Neutrophil (primary cell): ENCODE measurements around the gene AGRN.
"Not testable (repeated sequence)": the region's sequence is repeated elsewhere in the genome, so short reads cannot be mapped to it uniquely, and the experiment has no call there.

Experiments
- H3K27ac ChIP-seq: fragments of 200-600 bp; sonication (generic); 2 replicates; pipeline ENCODE4 v1.5.1; 2016; ENCODE audit warnings: mild to moderate bottlenecking, moderate library complexity
- H3K27me3 ChIP-seq: fragments of 200-600 bp; sonication (generic); 2 replicates; pipeline ENCODE4 v1.6.0; 2016; ENCODE audit warnings: mild to moderate bottlenecking
- H3K36me3 ChIP-seq: fragments of 200-600 bp; sonication (generic); 2 replicates; pipeline ENCODE4 v1.5.1; 2017
- H3K4me1 ChIP-seq, 2 experiments: fragments of 200-600 bp in 1 of 2; sonication (generic) in 1 of 2; 1 replicate in 1 of 2; 2 replicates in 1 of 2; pipeline versions ENCODE4 v1.5.1 to v1.6.1; 2013 to 2016; ENCODE audit warnings: low read depth in 1 of 2, low read length in 1 of 2, mild to moderate bottlenecking in 1 of 2, moderate library complexity in 1 of 2; ENCODE audit not compliant: control insufficient read depth in 1 of 2, insufficient read depth in 1 of 2
- H3K4me3 ChIP-seq, 2 experiments: fragments of 200-600 bp in 1 of 2; sonication (generic) in 1 of 2; 1 replicate in 1 of 2; 2 replicates in 1 of 2; pipeline ENCODE4 v1.5.1; 2013 to 2016; ENCODE audit warnings: low read depth in 1 of 2, low read length in 1 of 2, mild to moderate bottlenecking in 1 of 2, moderate library complexity in 1 of 2
- H3K9me3 ChIP-seq: fragments of 200-600 bp; sonication (generic); 2 replicates; pipeline ENCODE4 v1.5.1; 2016
- CTCF ChIP-seq: fragments of 200-600 bp; sonication (generic); IDR thresholded peaks from 2 replicates; pipeline ENCODE4 v1.5.1; 2016; ENCODE audit warnings: antibody characterized with exemption

Gene AGRN

GRCh38 chr1:1098681-1099421, 78.9 kb downstream of the AGRN start:
- no peak overlapping the region for H3K27ac ChIP-seq
- TF ChIP-seq CTCF: no peak
- H3K4me1 ChIP-seq: no peaks in the 10 kb centered on the region
- no peaks in the 10 kb centered on the region for H3K9me3 ChIP-seq
- H3K4me3 ChIP-seq: no peak overlapping the region
- no peaks in the 10 kb centered on the region for H3K27me3 ChIP-seq
- no peaks in the 10 kb centered on the region for H3K36me3 ChIP-seq

DNA sequence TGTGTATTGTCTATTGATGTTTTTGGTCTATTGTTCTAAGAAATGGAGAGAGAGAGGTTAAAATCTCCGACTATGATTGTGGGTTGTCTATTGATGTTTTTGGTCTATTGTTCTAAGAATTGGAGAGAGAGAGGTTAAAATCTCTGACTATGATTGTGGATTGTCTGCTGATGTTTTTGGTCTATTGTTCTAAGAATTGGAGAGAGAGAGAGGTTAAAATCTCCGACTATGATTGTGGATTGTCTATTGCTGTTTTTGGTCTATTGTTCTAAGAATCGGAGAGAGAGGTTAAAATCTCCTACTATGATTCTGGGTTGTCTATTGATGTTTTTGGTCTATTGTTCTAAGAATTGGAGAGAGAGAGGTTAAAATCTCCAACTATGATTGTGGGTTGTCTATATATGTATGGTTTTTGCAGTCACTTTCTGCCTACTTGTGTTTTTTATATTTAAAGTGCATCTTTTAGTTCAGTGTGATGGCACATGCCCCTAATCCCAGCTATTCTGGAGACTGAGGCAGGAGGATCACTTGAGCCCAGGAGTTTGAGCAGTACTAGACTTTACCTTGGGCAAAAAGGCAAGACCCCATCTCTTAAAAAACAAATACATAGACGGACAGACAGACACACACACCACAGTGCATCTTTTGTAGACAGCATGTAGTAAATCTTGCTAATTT, 79.7 kb downstream of the AGRN start:
- H3K27me3 ChIP-seq: no peaks in the 10 kb centered on the region
- H3K36me3 ChIP-seq: no peaks in the 10 kb centered on the region
- no peak for TF ChIP-seq CTCF
- no peak overlapping the region for H3K27ac ChIP-seq
- H3K4me1 ChIP-seq: no peaks in the 10 kb centered on the region
- H3K9me3 ChIP-seq: no peaks in the 10 kb centered on the region
- H3K4me3 ChIP-seq: no peak overlapping the region

- Histone ChIP-seq H3K27ac (no peak overlapping the region), H3K36me3 (no peaks in the 10 kb centered on the region), H3K4me3 (no peak overlapping the region), H3K27me3 (no peaks in the 10 kb centered on the region), H3K4me1 (no peaks in the 10 kb centered on the region), H3K9me3 (no peaks in the 10 kb centered on the region)
- no peak for TF ChIP-seq CTCF
Measured at GRCh38 chr1:1100296-1100695, 80.4 kb downstream of the AGRN start.

DNA sequence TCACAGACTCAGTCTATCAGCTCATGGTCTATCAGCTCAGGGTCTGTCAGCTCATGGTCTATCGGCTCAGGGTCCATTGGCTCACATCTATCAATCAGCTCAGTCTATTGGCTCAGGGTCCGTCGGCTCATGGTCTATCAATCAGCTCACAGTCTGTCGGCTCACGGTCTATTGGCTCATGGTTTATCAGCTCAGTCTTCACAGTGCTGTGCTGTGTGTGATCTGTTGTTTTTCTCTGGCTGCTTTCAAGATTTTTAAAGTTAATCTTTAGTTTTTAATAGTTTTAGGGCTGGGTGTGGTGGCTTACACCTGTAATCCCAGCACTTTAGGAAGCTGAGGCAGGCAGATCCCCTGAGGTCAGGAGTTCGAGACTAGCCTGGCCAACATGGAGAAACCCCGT, 81.6 kb downstream of the AGRN start:
- Histone ChIP-seq H3K4me3 (no peak overlapping the region), H3K36me3 (no peaks in the 10 kb centered on the region), H3K4me1 (no peaks in the 10 kb centered on the region), H3K27me3 (no peaks in the 10 kb centered on the region), H3K27ac (no peak overlapping the region), H3K9me3 (no peaks in the 10 kb centered on the region)
- TF ChIP-seq CTCF: no peak

DNA sequence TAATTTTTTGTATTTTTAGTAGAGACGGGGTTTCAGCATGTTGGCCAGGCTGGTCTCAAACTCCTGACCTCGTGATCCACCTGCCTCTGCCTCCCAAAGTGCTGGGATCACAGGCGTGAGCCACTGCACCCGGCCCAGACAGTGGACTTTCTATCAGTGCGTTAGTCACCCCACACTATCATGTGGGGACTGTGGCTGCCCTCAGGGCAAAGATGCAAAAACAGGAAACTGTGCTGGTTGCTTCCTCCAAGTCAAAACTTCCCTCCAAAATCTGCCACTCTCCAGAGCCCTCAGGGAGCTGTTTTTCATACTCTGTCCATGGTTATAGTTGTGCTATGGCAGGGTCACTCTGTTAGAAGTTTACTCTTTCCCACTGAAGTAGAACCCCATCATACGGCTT, 84.2 kb downstream of the AGRN start:
- H3K9me3 ChIP-seq, H3K27ac ChIP-seq, H3K36me3 ChIP-seq, H3K4me3 ChIP-seq, H3K4me1 ChIP-seq, H3K27me3 ChIP-seq: not testable (repeated sequence)
